Endothelial cell of umbilical vein (primary cell): ENCODE measurements around the gene FKBP7. TPM values are rescaled to one million over a fixed set of nuclear protein-coding genes. Genes with fewer than 3 reads are reported as not detected.
A peak's percentile ranks its signal among the peaks of the same experiment; 100 is the strongest.

Experiments
- BruUV-seq: library from RNA; stranded (reverse); fragments of 400-500 nt; replicated peaks from 2 replicates; lab custom pipeline; 2021; lab: Mats Ljungman, UMichigan
- CTCF ChIA-PET: fragments of 300-600, 350-600 bp; sonication (Branson Sonifier 250); formaldehyde crosslinking; loops from one replicate; lab custom pipeline; 2021; ENCODE audit warnings: antibody characterized with exemption, inconsistent platforms; lab: Charles Lee
- POLR2A ChIA-PET: fragments of 300-600, 350-600 bp; sonication (Branson Sonifier 250); formaldehyde crosslinking; loops from one replicate; lab custom pipeline; 2021; ENCODE audit warnings: antibody characterized with exemption, inconsistent platforms; lab: Charles Lee
- DNase-seq: peaks from one replicate; pipeline ENCODE4 v3.0.0-alpha.2; 2011; ENCODE audit warnings: low read depth, low spot score
- FAIRE-seq: peaks from 2 replicates; lab custom pipeline; 2011; peaks lifted over from hg19 to GRCh38; lab: Jason Lieb, UNC
- H2AFZ ChIP-seq: 2 replicates; pipeline ENCODE4 v1.6.0; 2012; ENCODE audit warnings: low read depth, low read length, control low read depth, inconsistent platforms
- H3K27ac ChIP-seq: 2 replicates; pipeline ENCODE4 v1.5.1; 2011; ENCODE audit warnings: low read depth, mild to moderate bottlenecking, control low read depth, low read length, moderate library complexity; ENCODE audit not compliant: insufficient read depth
- H3K27me3 ChIP-seq, 2 experiments: 2 replicates each; pipeline versions ENCODE4 v1.6.0 to v1.6.1; 2011; ENCODE audit warnings: low read length in 2 of 2, mixed read lengths in 1 of 2; ENCODE audit not compliant: control insufficient read depth in 2 of 2, insufficient read depth in 2 of 2
- H3K36me3 ChIP-seq, 2 experiments: 2 replicates in 1 of 2; 3 replicates in 1 of 2; pipeline ENCODE4 v1.5.1; 2011; ENCODE audit warnings: low read length in 2 of 2, mild to moderate bottlenecking in 1 of 2, moderate library complexity in 1 of 2; ENCODE audit not compliant: control insufficient read depth in 2 of 2, insufficient read depth in 2 of 2; ENCODE audit errors: extremely low read depth in 1 of 2
- H3K4me1 ChIP-seq: 3 replicates; pipeline ENCODE4 v1.5.1; 2011; ENCODE audit warnings: mild to moderate bottlenecking, low read length; ENCODE audit not compliant: control insufficient read depth, insufficient read depth; ENCODE audit errors: extremely low read depth
- H3K4me2 ChIP-seq: 2 replicates; pipeline ENCODE4 v1.6.1; 2011; ENCODE audit warnings: low read length, control low read depth, mixed read lengths; ENCODE audit not compliant: insufficient read depth
- H3K4me3 ChIP-seq, 3 experiments: fragments of 200-600 bp in 1 of 3; sonication (generic), shearing (Covaris generic) in 1 of 3; replicated peaks in 1 of 3; 2 replicates each; pipeline ENCODE4 v1.5.1; 2011 to 2016; ENCODE audit warnings: control low read depth in 3 of 3, low read length in 3 of 3, mild to moderate bottlenecking in 2 of 3, inconsistent platforms in 1 of 3, low read depth in 1 of 3, moderate library complexity in 1 of 3; ENCODE audit not compliant: insufficient read depth in 1 of 3
- H3K79me2 ChIP-seq: 2 replicates; pipeline ENCODE4 v1.6.0; 2012; ENCODE audit warnings: low read length, inconsistent platforms; ENCODE audit not compliant: control insufficient read depth, insufficient read depth
- H3K9ac ChIP-seq: replicated peaks from 2 replicates; pipeline ENCODE3; 2011; ENCODE audit warnings: low read length, control low read depth; ENCODE audit not compliant: insufficient read depth; ENCODE audit errors: extremely low read depth
- H3K9me1 ChIP-seq: replicated peaks from 3 replicates; pipeline ENCODE4 v1.6.0; 2011; ENCODE audit warnings: mild to moderate bottlenecking, low read length; ENCODE audit not compliant: control insufficient read depth, insufficient read depth; ENCODE audit errors: extremely low read depth
- H3K9me3 ChIP-seq: replicated peaks from 2 replicates; pipeline ENCODE4 v1.5.1; 2012; ENCODE audit warnings: low read length, inconsistent platforms; ENCODE audit not compliant: control insufficient read depth, insufficient read depth
- H4K20me1 ChIP-seq: replicated peaks from 2 replicates; pipeline ENCODE3; 2011; ENCODE audit warnings: mild to moderate bottlenecking, low read length; ENCODE audit not compliant: control insufficient read depth, insufficient read depth; ENCODE audit errors: extremely low read depth
- CTCF ChIP-seq, 2 donors: IDR thresholded peaks; 1 replicate in 1 of 2; 2 replicates in 1 of 2; pipeline ENCODE4 v1.5.1; 2011; ENCODE audit warnings: low read length in 2 of 2, mild to moderate bottlenecking in 2 of 2, moderate library complexity in 2 of 2, control low read depth in 1 of 2, inconsistent platforms in 1 of 2, low read depth in 1 of 2; ENCODE audit not compliant: insufficient read depth in 1 of 2; ENCODE audit errors: extremely low read depth in 1 of 2
- EZH2 ChIP-seq: IDR thresholded peaks from 2 replicates; pipeline ENCODE4 v1.6.1; 2012; ENCODE audit warnings: borderline replicate concordance, low read depth, mild to moderate bottlenecking, moderate library complexity, low read length, inconsistent platforms; ENCODE audit not compliant: severe bottlenecking
- FOS ChIP-seq: IDR thresholded peaks from 2 replicates; pipeline ENCODE4 v1.6.1; 2011; ENCODE audit warnings: mild to moderate bottlenecking, low read length, moderate library complexity, borderline replicate concordance; ENCODE audit not compliant: insufficient read depth
- GATA2 ChIP-seq: IDR thresholded peaks from 2 replicates; pipeline ENCODE4 v1.7.0; 2011; ENCODE audit warnings: low read depth, mild to moderate bottlenecking, moderate library complexity, mixed read lengths, low read length; ENCODE audit not compliant: insufficient read length, insufficient read depth
- JUN ChIP-seq: IDR thresholded peaks from 2 replicates; pipeline ENCODE4 v1.6.1; 2011; ENCODE audit warnings: borderline replicate concordance, low read depth; ENCODE audit not compliant: insufficient read length, insufficient read depth
- MAX ChIP-seq: IDR thresholded peaks from 2 replicates; pipeline ENCODE4 v1.6.1; 2011; ENCODE audit not compliant: insufficient read depth, insufficient read length
- MYC ChIP-seq: IDR thresholded peaks from one replicate; pipeline ENCODE4 v1.6.1; 2011; ENCODE audit warnings: mild to moderate bottlenecking, low read depth, low read length
- POLR2A ChIP-seq: IDR thresholded peaks from 2 replicates; pipeline ENCODE4 v1.6.1; 2012; ENCODE audit warnings: low read depth, mild to moderate bottlenecking, control low read depth, low read length
- POLR2AphosphoS5 ChIP-seq: IDR thresholded peaks from 2 replicates; pipeline ENCODE4 v1.6.1; 2012; ENCODE audit warnings: low read depth, mild to moderate bottlenecking, control low read depth, low read length, moderate library complexity; ENCODE audit not compliant: insufficient read depth
- dilution Hi-C: fragments of 300-500 bp; cut with MboI; formaldehyde crosslinking; loops from one replicate; pipeline ENCODE4 v1.15.0; 2019; ENCODE audit warnings: low sequenced_read_pairs; ENCODE audit not compliant: extremely low pct_ligation_motif_present
- intact Hi-C: fragments of 100-400 bp; cut with micrococcal nuclease; formaldehyde crosslinking; loops from one replicate; pipeline ENCODE4 v1.10.0; 2022
- polyA plus RNA-seq, 4 experiments: library from polyadenylated mRNA; depleted of rRNA in 3 of 4; stranded (reverse) in 3 of 4; unstranded in 1 of 4; fragments of >200 nt; gene quantifications; 2 replicates each; pipeline versions ENCODE4 v1.2.1 to v1.2.3, GENCODE V29; 2011 to 2012; ENCODE audit warnings: missing spikeins in 1 of 4
- total RNA-seq: library from RNA; stranded (reverse); gene quantifications from 2 replicates; pipeline ENCODE4 v1.2.3, GENCODE V29; 2021

FKBP7 gene
- total and polyA plus RNA-seq, 2 donors (not counting 3 experiments of a cell fraction or from before 2014, with no cell fraction given) = 11.2 to 20.5 TPM

- DNase-seq = peak; percentile 10
- FAIRE-seq = no peak
- peak overlapping the region; percentile 78 for H3K4me2 ChIP-seq
- H3K27ac ChIP-seq = peak overlapping the region; percentile 91
- no peaks in the 10 kb centered on the region for H3K27me3 ChIP-seq
- H3K4me3 ChIP-seq = peak overlapping the region; percentile 65 to 94 (median 75)
- peak overlapping the region; percentile 97 for H3K9ac ChIP-seq
- peaks cover 4 to 15% of the 10 kb centered on the region in 2 experiments for H3K36me3 ChIP-seq
- dilution Hi-C loops (loop anchor here (25.0 kb wide), 1 partner anchor 313 kb away; no protein-coding TSS in a partner anchor), intact Hi-C loops (loop anchor here (2.0 kb wide), 1 partner anchor 73 kb away; no protein-coding TSS in a partner anchor)
- TSS peak; percentile 39 for BruUV-seq
- no peaks in the 10 kb centered on the region for H3K9me1 ChIP-seq
- CTCF ChIA-PET = interaction anchor here (0.8 to 1.7 kb wide), 3 partner anchors 18 to 442 kb away, joined by 3 to 22 read pairs (median 3); no protein-coding TSS in a partner anchor
- TF ChIP-seq MYC (no peak), EZH2 (no peak), MAX (no peak), POLR2AphosphoS5 (no peak), CTCF (IDR thresholded peaks at IDR 0.05; ENCODE audit: extremely low read depth in 1 of 2, insufficient read depth in 1 of 2, low read depth in 1 of 2, low read length in 2 of 2) (no peak), POLR2A (no peak), GATA2 (no peak), FOS (no peak), JUN (no peak)
- peaks cover 15% of the 10 kb centered on the region for H3K4me1 ChIP-seq
- peak overlapping the region; percentile 77 for H2AFZ ChIP-seq
- POLR2A ChIA-PET = no interaction called here
- H3K79me2 ChIP-seq = peaks cover 23% of the 10 kb centered on the region
- no peaks in the 10 kb centered on the region for H4K20me1 ChIP-seq
- no peaks in the 10 kb centered on the region for H3K9me3 ChIP-seq
These were observed 28.5 kb downstream of the FKBP7 start for GRCh38 chr2:178449700-178450523.
